DMS153 treated with DMSO at 0.1 percent for 48 hours (cell line): ENCODE results near the gene RNF187.
"Not testable (repeated sequence)": the region's sequence is repeated elsewhere in the genome, so short reads cannot be mapped to it uniquely, and the experiment has no call there.

Experiments
- DNase-seq: peaks from one replicate; lab custom pipeline; 2025; ENCODE audit not compliant: unreplicated experiment; lab: John Stamatoyannopoulos, UW

The RNF187 gene

DNA sequence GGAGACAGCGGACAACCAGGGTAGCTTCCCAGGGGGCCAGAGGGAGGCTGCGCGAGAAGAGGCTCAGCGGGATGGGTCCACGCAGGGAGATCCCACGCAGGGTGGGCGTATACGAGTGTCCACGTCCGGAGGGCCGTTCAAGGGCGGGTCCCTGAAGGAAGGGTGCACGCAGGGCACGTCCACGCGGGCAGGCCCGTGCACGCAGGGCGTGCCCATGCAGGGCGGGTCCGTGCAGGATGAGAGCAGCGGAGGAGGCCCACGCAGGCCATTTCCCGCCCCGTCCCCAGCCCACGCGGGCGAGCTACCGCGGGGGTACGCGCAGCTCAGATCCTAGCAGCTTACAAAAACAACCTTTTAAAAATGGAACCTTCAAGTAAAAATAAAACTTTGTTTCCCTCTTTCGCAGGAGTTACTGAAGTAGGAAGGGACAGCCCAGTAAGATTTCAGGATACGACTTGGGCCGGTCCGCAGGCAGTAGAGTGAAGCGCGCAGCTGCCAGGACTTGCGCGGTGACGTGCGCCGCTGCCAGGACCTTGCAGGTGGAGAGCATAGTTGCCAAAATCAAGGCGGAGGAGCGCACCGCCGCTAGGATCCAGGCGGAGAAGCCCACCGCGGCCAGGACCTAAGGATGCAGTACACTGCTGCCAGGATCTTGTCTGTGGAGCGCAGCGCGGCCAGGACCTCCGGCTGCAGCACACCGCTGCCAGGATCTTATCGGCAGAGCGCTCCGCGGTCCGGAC is 416 bp upstream of the RNF187 start:
- DNase-seq, result peak; percentile 75

DNA sequence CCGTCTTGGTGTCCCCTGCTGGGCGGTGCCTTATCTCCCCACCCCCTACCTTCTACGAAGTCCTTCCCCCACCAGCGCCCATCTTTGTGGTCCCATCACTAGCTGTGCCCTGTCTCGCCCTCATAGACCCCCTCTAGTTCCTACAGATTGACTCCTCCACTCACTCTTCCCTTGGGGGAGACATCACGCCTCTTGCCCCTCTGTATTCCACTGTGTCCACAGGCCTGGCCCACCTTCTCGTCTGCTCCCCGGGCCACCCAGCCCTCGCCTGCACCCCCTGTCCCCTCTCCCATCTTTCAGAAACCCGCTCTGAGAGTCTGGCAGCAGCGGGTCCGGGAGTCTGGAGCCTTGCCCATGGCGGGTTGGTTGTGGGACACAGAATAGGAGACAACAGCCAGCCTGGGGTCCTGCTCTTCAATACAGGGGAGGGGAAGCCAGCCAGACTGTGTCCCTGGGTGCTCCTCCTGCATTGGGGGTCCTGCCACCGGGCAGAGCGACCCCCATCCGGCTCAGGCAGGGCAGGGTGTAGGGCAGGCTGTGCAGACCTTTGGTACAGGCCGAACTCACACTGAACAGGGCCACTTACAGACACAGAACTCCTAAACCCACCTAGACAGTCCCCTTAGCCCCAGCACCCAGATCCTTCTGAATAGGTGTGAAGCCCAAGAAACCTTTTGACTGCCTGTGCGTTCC is 1.1 kb downstream of the RNF187 start:
- no peak for DNase-seq

DNA sequence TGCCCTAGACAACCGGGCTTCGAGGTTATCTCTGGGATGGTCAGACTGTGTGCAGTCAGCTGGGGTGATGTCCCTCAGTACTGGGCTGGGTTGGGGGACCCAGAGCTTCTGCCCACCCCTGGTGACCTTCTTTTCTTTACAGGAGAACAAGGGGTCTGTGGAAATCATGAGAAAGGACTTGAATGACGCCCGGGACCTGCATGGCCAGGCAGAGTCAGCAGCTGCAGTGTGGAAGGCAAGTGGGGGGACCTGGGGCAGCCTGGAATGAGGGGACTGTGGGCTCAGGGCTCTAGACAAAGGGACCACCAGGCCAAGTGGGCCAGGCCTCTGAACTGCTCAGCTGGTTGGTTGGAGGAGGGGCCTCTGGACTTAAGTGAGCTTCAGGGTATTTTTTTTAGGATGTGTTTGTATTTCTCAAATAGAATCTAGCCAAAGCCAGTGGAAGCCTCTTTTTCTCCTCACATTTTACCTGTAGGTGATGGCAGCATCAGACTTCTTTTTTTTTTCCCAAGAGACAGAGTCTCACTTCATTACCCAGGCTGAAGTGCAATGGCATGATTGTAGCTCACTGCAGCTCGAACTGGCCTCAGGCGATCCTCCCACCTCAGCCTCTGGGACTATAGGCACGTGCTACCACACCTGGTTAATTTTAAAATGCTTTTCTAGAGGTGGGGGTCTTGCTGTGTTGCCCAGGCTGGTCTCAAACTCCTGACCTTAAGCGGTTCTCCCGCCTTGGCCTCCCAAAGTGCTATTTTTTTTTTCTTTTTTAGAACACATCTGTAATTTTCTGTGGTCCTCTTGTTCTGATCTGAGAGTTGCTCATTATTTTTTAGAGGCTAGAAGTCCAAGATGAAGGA is 1.9 kb downstream of the RNF187 start:
- no peak for DNase-seq

DNA sequence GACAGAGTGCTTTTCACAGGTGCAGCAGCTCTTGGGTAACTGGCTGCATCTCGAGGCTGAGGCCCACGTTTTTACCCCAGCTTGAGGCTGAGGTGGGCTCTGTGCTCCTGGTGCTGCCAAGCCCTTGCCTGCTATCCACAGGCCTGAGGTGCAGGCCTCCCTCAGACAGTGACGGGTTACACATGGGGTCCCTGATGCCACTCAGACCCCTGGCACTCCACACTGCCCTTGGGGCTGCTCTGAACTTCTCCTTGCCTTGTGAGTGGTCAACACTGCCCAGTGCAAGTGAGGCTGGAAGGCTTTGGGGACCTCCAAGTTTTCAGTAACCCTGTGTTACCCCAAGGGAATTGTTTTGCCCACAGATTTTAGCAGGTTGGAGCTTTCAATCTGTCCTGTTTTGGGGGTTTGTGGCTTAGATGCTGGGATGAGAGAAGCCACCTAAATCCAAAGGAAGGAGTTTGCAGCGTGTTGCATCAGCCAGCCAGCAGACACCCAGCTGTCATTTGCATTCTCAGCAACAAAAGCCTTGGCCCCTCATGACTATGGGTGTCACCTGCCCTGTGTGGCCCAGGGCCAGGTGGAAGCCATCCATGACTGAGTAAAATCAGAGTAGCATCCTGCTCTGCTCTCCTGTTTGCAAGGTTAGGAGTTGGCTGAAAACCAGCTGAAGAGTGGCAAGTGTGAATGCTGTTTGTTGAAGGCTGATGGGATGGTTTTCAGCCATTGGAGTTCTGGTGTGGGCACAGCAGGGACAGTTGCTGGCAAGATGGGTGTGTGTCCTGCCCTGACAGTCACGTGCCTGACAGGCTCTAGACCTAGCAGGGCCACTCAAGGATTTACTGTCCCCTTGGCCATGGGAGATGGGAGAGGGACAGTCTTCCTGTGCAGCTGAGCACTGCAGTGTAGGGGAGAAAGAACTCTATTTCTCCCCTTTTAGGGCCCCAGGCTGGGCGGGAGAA is 3.2 kb downstream of the RNF187 start:
- peak; percentile 94 for DNase-seq

DNA sequence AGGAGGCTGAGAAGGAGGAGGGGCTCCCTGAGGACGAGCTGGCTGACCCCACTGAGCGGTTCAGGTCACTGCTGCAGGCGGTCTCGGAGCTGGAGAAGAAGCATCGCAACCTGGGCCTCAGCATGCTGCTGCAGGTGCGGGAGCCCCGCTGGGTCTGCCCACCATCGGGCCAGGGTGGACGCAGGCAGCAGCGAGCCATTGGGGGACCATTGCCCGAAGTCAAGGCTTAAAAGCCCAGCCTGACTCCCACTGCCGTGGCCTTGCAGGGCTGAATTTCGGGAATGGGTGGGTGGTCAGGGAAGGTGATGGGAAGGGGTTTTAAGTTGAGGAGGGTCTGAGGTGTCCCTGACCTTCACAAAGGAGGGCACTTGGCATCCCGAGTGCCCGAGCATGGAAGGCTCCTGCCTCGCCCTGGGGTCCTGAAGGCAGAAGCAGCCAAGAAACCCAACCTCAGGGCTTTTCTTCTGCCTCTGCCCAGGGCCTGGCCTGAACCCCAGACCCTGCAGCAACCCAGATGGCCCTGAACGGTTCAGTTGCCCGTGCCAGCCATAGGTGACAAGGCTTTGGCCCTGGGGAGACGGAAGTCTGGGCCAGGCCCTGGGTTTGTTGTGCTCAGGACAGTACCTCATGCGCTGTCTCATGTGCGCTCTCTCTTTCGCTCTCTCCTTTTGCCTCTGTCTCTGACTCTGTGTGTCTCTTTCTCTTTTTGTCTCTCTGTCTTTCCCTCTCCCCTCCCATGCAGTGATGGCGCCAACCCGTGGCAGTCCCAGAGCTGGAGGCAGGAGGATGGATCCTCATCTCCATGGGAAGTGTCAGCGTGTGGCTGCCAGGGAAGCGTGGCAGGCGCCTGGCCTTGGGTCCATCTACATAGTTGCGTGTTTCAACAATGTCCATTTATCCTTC is 6.2 kb downstream of the RNF187 start:
- DNase-seq, result no peak

DNA sequence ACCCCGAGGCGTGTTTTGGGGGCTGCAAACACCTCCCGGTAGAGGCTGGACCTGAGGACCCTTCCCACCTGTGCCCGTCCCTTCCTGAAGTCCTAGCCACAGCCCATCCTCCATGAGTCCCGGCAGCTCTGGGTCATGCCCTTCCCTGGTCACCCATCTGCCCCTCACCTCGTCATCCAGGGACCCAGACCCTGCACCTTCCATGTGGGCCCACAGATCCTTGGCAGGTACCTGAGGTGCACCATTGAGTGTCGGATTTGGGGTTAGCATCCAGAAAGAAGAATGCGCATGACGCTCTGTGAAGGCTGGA is 6.8 kb downstream of the RNF187 start:
- DNase-seq, result no peak

DNA sequence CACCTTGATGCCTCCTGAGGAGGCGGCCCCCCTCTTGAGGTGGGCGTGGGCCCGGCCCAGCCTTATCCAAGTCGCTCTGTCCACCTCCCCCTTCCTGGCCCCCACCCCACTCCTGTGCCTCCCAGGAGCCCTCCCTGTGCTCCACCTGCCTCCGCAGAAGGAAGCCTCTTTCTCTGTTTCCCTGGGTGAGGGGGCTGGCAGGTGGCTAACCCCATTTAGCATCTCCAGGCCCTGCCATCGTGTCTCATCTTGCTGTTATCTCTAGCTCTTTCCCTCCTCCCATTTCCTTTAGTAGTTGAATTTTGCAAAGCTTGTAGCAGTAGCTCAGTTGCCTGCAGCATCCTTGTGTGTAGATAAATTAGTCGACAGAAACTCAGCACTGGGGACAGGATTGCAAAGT is 7.2 kb downstream of the RNF187 start:
- no peak for DNase-seq

DNA sequence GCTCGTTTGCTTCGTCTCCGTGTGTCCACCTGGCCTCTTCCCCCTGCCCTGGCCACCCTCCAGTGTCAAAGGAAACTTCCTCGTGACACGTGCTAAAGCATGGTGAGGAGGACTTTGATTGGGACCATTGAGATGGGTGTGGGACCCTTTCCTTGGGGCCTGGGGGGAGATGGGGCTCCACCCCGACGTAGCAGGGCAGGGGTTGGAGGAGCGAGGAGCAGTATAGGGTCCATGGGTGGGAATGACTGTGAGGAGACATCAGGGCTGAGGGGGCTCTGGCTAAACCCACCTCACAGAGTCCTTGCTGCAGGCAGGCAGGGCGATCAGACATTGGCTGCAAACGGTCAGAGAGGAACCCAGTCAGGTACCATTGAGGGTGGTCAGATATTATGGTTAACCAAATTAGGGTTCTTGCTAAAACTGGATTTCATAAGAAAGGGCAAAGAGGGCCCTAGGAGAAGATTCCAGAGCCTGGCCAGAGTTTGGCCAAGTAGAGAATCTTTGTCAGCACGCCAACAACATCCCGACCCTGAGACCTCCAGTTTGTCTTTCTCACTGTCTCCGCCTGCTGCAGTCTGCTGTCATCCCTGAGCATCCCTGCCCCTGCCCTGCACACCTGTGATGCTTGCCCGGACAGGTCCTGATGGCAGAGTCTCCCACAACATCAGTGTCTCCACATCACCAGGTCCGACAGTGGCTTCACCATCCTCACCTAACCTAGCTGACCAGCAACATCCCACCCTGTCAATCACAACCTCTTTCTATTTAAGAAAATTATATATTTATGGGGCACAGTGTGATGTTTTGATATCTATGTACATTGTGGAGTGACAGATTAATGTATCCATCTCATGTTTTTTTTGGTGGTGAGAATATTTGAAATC is 8.0 kb downstream of the RNF187 start:
- DNase-seq, result no peak

DNA sequence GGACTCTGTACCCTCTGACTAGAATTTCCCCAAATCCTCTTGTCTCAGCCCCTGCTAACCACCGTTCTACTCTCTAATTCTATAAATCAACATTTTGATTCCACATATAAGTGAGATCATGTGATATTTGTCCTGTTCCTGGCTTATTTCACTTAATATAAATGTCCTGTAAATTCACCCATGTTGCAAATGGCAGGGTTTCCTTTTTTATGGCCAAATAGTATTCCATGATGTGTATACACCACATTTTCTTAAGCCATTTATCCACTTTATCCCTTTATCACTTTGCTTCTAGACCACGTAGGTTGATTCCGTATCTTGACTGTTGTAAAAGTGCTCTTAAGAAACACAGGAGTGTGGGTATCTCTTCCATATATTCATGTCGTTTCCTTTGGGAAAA is 8.9 kb downstream of the RNF187 start:
- no peak for DNase-seq

DNA sequence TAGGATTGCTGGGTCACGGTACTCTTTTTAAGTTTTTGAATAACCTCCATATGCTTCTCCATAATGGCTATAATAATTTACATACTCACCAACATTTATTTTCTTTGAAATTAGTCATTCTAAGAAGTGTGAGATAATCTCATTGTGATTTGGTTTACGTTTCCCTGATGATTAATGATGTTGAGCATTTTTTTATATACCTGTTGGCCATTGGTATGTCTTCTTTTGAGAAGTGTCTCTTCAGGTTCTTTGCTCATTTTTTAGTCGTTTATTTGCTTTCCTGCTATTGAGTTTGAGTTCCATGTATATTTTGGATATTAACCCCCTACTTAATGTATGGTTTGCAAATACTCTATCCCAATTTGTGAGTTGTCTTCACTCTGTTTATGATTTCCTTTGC is 9.3 kb downstream of the RNF187 start:
- no peak for DNase-seq

DNA sequence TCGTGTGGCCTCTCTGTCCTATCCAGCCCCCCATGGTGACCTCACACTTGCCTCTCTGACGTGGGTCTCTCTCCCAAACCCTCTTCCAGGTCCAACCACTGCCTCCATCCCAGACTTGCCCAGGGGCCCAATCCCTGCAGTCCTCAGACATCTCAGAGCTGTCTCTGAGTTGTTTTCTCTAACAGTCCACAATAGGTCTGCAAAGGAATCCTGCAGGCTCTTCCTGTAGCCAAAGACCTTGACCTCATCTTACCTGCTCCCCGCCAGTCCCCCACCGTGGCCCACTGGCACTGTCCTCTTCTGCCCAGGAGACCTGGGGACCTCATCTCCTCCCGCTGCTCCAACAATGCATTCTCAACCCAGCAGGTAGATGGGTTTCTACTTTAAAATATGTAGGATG is 10.0 kb downstream of the RNF187 start:
- DNase-seq, result no peak

DNA sequence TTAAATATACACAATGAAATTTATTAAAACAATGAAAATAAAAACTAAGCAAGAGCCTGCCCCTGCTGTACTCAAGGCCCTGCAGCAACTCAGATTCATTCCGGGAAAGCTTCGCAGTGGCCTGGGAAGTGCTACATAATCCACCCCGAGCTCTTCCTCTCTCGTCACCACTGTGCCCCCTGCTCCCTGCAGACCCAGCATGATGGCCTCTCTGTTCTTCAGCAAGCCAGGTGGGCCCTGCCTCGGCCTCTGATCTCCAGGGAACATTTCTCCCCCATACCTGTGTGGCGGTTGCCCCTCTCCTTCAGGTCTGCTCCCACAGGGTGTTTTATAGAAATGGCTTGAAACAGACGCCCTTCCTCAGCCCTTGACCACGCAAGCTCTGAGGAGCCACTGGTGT is 10.6 kb downstream of the RNF187 start:
- no peak for DNase-seq

DNA sequence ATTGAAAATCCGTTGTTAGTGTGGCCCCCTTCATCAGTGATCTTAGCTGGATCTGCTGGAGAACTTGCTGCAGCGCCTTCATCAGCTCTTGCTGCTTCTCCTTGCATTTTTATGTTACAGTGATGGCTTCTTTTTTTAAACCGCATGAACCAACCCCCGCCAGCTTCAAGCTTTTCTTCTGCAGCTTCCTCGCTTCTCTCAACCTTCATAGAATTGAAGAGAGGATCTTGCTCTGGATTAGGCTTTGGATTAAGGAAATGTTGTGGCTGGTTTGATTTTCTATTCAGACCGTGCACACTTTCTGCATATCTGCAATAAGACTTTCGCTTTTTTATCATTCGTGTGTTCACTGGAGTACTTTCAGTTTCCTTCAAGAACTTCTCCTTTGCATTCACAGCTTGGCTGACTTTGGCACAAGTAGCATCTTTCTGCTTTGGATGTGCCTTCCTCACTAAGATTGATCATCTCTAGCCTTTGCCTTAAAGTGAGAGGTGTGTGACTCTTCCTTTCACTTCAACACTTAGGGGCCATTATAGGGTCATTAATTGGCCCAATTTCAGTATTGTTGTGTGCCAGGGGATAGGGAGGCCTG is 13.1 kb downstream of the RNF187 start:
- no peak for DNase-seq

DNA sequence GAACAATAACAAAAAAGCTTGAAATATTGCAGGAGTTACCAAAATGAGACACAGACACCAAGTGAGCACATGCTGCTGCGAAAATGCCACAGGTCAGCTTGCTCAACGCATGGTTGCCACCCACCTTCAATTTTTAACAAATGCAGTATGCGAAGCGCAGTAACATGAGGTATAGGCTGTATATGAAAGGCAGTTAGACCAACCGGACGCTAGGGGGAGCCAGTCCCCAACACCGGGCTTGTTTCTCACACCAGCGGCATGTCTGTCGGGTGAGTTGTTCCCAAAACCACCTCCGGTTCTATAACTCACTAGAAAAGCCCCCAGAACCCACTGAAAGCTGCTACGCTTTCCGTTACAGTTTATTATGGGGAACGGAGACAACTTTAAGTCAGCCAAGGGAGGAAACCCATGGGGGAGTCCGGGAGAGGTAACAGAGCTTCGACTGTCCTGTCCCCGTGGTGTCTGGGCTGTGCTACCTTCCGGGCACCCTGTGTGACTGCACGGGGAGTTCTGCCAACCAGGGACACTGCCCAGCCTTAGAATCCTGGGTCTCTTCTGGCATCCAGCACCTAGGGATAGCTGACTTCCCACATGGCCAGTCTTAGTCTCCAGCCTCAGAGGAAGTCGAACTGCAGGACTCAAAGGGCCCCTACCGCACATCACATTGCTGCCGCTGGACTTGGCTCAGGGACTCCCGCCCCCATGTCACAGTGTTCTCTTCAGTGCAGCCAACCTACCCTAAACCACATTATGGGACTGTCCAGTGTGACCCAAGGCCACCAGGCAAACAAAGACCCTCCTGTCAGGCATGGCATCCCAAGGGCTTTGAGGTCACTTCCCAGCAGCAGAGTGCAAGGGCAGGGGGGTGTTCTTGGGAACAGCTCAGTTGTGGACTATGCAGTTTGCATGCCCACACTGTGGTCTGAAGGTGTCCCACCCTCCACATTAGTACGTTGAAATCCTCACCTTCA is 14.0 kb downstream of the RNF187 start:
- DNase-seq, result peak; percentile 88

DNA sequence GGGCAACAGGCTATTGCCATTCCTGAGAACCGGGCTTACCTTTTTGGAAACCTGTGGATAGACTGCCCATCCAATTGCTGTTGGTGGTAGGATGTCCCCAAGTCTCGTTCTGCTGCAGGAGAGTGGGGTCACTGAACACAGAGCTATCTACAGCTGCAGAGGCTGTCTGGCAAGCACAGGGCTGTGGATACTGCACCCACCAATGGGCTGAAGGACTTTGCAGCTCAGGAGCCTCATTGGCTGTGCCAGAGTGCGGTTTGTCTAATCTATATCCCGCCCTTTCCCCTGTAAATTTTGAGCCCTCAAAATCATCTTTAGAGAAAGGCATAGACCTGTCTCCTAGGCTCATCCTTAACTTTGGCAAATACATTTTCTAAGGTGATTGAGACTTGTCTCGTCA is 15.3 kb downstream of the RNF187 start:
- no peak for DNase-seq

DNA sequence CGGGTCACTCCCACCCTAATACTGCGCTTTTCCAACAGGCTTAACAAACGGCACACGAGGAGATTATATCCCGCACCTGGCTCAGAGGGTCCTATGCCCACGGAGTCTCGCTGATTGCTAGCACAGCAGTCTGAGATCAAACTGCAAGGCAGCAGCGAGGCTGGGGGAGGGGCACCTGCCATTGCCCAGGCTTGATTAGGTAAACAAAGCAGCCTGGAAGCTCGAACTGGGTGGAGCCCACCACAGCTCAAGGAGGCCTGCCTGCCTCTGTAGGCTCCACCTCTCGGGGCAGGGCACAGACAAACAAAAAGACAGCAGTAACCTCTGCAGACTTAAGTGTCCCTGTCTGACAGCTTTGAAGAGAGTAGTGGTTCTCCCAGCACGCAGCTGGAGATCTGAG is 18.8 kb downstream of the RNF187 start:
- DNase-seq, result not testable (repeated sequence)

DNA sequence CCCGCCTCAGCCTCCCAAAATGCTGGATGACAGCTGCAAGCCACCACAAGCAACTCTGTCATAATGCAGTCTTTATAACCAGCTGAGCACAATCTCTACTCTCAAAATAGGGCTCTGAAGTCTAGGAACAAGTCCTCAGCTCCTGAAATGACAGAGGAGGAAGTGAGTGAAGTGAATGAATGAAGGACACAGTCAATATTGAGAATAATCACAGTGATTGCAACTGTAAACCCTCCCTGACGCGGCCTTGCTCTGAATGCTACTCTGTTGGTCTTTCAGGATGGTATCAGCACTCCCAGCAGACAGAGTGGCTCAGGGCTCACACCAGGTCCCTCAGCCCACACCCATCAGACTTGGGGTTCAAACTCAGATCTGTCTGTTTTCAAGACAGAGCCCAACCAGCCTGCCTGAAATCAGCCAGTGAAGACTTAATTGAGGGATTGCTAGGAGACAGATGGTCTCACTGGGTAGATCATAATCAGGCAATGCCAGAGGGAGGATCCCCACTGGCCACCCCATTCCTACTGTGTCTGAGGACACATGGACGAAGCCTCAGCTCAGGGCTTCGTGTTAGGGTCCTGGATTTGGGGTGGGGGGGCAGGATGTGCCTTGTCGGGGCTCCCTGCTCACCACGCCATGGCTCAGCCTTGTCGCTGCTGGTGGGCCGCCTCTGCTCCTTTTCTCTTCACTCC is 20.9 kb downstream of the RNF187 start:
- DNase-seq, result no peak
